Neural cell (in vitro differentiated cells): ENCODE measurements around the gene NPAS3.

ENCODE experiments used
- CTCF ChIP-seq: fragments of 450-650 bp; IDR thresholded peaks from 2 replicates; pipeline ENCODE4 v1.5.1; 2014; ENCODE audit warnings: antibody characterized with exemption, mild to moderate bottlenecking, moderate library complexity; ENCODE audit not compliant: poor library complexity, severe bottlenecking
- TAF1 ChIP-seq: IDR thresholded peaks from 2 replicates; pipeline ENCODE4 v1.6.1; 2012; ENCODE audit warnings: low read depth

GRCh38 chr14:33736979-33737378 is 798.3 kb downstream of the NPAS3 start:
- TF ChIP-seq CTCF (no peak), TAF1 (no peak)
